ENCODE data around the gene PCNX1. TPM values are rescaled to one million over a fixed set of nuclear protein-coding genes. Genes with fewer than 3 reads are reported as not detected.
A peak's percentile ranks its signal among the peaks of the same experiment; 100 is the strongest.

PCNX1 gene
- total and polyA plus RNA-seq, 2 donors (not counting 1 experiment from before 2014, with no cell fraction given) = 17.0 to 84.5 TPM

DNA sequence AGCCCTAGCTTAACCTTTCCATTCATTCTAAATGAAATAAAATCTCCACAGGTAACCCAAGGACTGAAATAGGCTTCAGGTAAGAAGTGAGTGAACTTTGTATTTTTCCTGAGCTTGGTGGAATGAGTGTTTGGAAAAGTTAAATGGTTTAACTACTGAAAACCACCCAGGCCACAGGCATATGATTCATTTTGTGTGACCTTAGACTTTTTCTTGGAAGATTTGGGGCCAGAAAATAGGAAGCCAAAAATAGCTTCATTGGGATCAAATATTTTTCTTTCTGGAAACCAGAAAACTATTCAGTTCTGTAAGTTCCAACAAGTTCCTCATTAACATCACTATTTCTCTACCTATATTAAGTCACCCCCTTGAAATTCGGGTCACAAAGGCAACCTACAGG lies 212.6 kb downstream of the PCNX1 start:
- POLR2A ChIA-PET = no interaction called here
- WGBS (ENCODE audit: insufficient coverage) = no CpG with 5 or more reads among the region's 1 CpG
- ATAC-seq (ENCODE audit: low read depth) = no peak
- Mint-ChIP-seq H3K4me3 (no peak overlapping the region), H3K9me3 (ENCODE audit: insufficient read depth) (no peaks in the 10 kb centered on the region), H3K27ac (no peak overlapping the region), H3K4me1 (peaks cover 35% of the 10 kb centered on the region), H3K27me3 (no peaks in the 10 kb centered on the region)
- CTCF ChIA-PET = interaction anchor here (1.3 to 3.2 kb wide), 2 partner anchors 16 to 633 kb away, joined by 4 to 20 read pairs; no protein-coding TSS in a partner anchor
- H3K4me3 ChIP-seq (ENCODE audit: control extremely low read depth in 1 of 5, extremely low read depth in 1 of 5, insufficient read depth in 1 of 5, low read depth in 2 of 5, low read length in 4 of 5) = no peak overlapping the region
- H4K20me1 ChIP-seq (ENCODE audit: control insufficient read depth, insufficient read depth, low read length, poor library complexity, severe bottlenecking) = no peaks in the 10 kb centered on the region
- intact Hi-C loops (cut with micrococcal nuclease) = loop anchor here (10.0 kb wide), 1 partner anchor 195 kb away; no protein-coding TSS in a partner anchor
- H3K79me2 ChIP-seq (ENCODE audit: control insufficient read depth, insufficient read depth, low read length) = no peaks in the 10 kb centered on the region
- no peak for DNase-seq
- peaks cover 0 to 3% of the 10 kb centered on the region in 2 experiments for H3K36me3 ChIP-seq (replicated peaks in 1 of 2; ENCODE audit: control extremely low read depth in 1 of 2, control insufficient read depth in 1 of 2, extremely low read depth in 1 of 2, insufficient read depth in 2 of 2, low read length in 1 of 2)
- no peak overlapping the region for H3K27ac ChIP-seq (ENCODE audit: low read length in 2 of 2)
- no peak overlapping the region for H3K9ac ChIP-seq (ENCODE audit: low read length)
- H3K9me3 ChIP-seq (ENCODE audit: control extremely low read depth in 1 of 3, control insufficient read depth in 2 of 3, insufficient read depth in 1 of 3, low read length in 2 of 3) = no peaks in the 10 kb centered on the region
- no peak overlapping the region for H3K4me2 ChIP-seq (replicated peaks; ENCODE audit: low read depth, low read length, poor library complexity, severe bottlenecking)
- peaks cover 22 to 24% of the 10 kb centered on the region in 2 donors for H3K4me1 ChIP-seq (ENCODE audit: control insufficient read depth in 2 of 2, insufficient read depth in 2 of 2, low read length in 2 of 2)
- no peak for TF ChIP-seq EZH2 (IDR thresholded peaks at IDR 0.05; ENCODE audit: borderline replicate concordance, insufficient read depth, low read depth, low read length, poor library complexity, severe bottlenecking)
- TF ChIP-seq, protein P1, sequence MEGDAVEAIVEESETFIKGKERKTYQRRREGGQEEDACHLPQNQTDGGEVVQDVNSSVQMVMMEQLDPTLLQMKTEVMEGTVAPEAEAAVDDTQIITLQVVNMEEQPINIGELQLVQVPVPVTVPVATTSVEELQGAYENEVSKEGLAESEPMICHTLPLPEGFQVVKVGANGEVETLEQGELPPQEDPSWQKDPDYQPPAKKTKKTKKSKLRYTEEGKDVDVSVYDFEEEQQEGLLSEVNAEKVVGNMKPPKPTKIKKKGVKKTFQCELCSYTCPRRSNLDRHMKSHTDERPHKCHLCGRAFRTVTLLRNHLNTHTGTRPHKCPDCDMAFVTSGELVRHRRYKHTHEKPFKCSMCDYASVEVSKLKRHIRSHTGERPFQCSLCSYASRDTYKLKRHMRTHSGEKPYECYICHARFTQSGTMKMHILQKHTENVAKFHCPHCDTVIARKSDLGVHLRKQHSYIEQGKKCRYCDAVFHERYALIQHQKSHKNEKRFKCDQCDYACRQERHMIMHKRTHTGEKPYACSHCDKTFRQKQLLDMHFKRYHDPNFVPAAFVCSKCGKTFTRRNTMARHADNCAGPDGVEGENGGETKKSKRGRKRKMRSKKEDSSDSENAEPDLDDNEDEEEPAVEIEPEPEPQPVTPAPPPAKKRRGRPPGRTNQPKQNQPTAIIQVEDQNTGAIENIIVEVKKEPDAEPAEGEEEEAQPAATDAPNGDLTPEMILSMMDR (IDR thresholded peaks at IDR 0.05) = no peak
- H3K27me3 ChIP-seq (replicated peaks in 1 of 4; ENCODE audit: control extremely low read depth in 1 of 4, control insufficient read depth in 3 of 4, insufficient read depth in 4 of 4, low read length in 3 of 4) = no peaks in the 10 kb centered on the region
- no peak overlapping the region for H2AFZ ChIP-seq (ENCODE audit: insufficient read depth, low read depth, low read length, poor library complexity, severe bottlenecking)

DNA sequence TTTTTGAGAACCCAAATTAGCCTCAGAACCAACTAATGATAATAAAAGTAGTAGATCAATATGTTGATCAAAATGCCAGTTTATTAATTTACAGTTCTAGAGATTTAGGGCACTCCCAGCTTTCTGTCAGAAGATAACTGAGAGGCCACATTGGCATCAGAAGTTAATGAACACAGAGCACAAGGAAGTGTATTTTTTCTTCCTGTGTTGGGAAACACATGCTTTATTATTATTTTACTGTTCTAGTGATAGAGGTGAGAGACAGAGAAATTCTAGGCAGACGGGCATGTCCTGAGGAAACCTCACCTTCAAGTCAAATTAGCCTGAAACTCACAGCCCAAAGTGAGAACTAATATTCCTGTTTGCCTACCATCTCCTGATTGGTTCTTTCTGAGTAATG lies 213.7 kb downstream of the PCNX1 start:
- Mint-ChIP-seq H3K4me1 (peaks cover 29% of the 10 kb centered on the region), H3K9me3 (ENCODE audit: insufficient read depth) (no peaks in the 10 kb centered on the region), H3K27me3 (no peaks in the 10 kb centered on the region), H3K4me3 (no peak overlapping the region), H3K27ac (peak overlapping the region; percentile 20)
- DNase-seq (no peak), ATAC-seq (ENCODE audit: low read depth) (no peak)
- no peak for TF ChIP-seq EZH2 (IDR thresholded peaks at IDR 0.05; ENCODE audit: borderline replicate concordance, insufficient read depth, low read depth, low read length, poor library complexity, severe bottlenecking)
- TF ChIP-seq, protein P1 (IDR thresholded peaks at IDR 0.05) = no peak
- no CpG with 5 or more reads among the region's 1 CpG for WGBS (ENCODE audit: insufficient coverage)
- no peaks in the 10 kb centered on the region for H3K9me3 ChIP-seq (ENCODE audit: control extremely low read depth in 1 of 3, control insufficient read depth in 2 of 3, insufficient read depth in 1 of 3, low read length in 2 of 3)
- no peaks in the 10 kb centered on the region for H3K27me3 ChIP-seq (replicated peaks in 1 of 4; ENCODE audit: control extremely low read depth in 1 of 4, control insufficient read depth in 3 of 4, insufficient read depth in 4 of 4, low read length in 3 of 4)
- H3K4me3 ChIP-seq (ENCODE audit: control extremely low read depth in 1 of 5, extremely low read depth in 1 of 5, insufficient read depth in 1 of 5, low read depth in 2 of 5, low read length in 4 of 5) = no peak overlapping the region
- ChIA-PET CTCF (no interaction called here), POLR2A (no interaction called here)
- no peaks in the 10 kb centered on the region for H3K36me3 ChIP-seq (replicated peaks in 1 of 2; ENCODE audit: control extremely low read depth in 1 of 2, control insufficient read depth in 1 of 2, extremely low read depth in 1 of 2, insufficient read depth in 2 of 2, low read length in 1 of 2)
- no peaks in the 10 kb centered on the region for H3K79me2 ChIP-seq (ENCODE audit: control insufficient read depth, insufficient read depth, low read length)
- H3K4me1 ChIP-seq (ENCODE audit: control insufficient read depth in 2 of 2, insufficient read depth in 2 of 2, low read length in 2 of 2) = peaks cover 19 to 21% of the 10 kb centered on the region in 2 donors
- no peak overlapping the region for H2AFZ ChIP-seq (ENCODE audit: insufficient read depth, low read depth, low read length, poor library complexity, severe bottlenecking)
- H4K20me1 ChIP-seq (ENCODE audit: control insufficient read depth, insufficient read depth, low read length, poor library complexity, severe bottlenecking) = no peaks in the 10 kb centered on the region
- intact Hi-C loops (cut with micrococcal nuclease) = no loop called here
- no peak overlapping the region for H3K9ac ChIP-seq (ENCODE audit: low read length)
- no peak overlapping the region for H3K4me2 ChIP-seq (replicated peaks; ENCODE audit: low read depth, low read length, poor library complexity, severe bottlenecking)
- H3K27ac ChIP-seq (ENCODE audit: low read length in 2 of 2) = no peak overlapping the region
